Calu3 (cell line): Measurements from ENCODE around the gene TSPOAP1. TPM values are rescaled to one million over a fixed set of nuclear protein-coding genes. Genes with fewer than 3 reads are reported as not detected.

ENCODE experiments used
- BruUV-seq: library from RNA; stranded (reverse); fragments of 400-500 nt; replicated peaks from 2 replicates; lab custom pipeline; 2021; lab: Mats Ljungman, UMichigan
- CTCF ChIA-PET: fragments of 300-600 bp; sonication (Branson Sonifier 250); formaldehyde crosslinking; loops from one replicate; lab custom pipeline; 2022; ENCODE audit warnings: antibody characterized with exemption; lab: Charles Lee
- DNase-seq: peaks from one replicate; pipeline ENCODE4 v3.0.0; 2022
- H3K27ac Mint-ChIP-seq: one replicate; pipeline ENCODE4 v1.8.0; 2022; ENCODE audit warnings: mixed read lengths; ENCODE audit not compliant: unreplicated experiment
- H3K27me3 Mint-ChIP-seq: one replicate; pipeline ENCODE4 v1.8.0; 2022; ENCODE audit warnings: mixed read lengths; ENCODE audit not compliant: unreplicated experiment
- H3K36me3 Mint-ChIP-seq: one replicate; pipeline ENCODE4 v1.8.0; 2022; ENCODE audit warnings: mild to moderate bottlenecking, moderate library complexity, mixed read lengths; ENCODE audit not compliant: insufficient read depth, unreplicated experiment
- H3K4me1 Mint-ChIP-seq: one replicate; pipeline ENCODE4 v1.8.0; 2022; ENCODE audit warnings: mild to moderate bottlenecking, low read depth, mixed read lengths; ENCODE audit not compliant: unreplicated experiment
- H3K4me3 Mint-ChIP-seq: one replicate; pipeline ENCODE4 v1.8.0; 2022; ENCODE audit warnings: mild to moderate bottlenecking, low read depth, moderate library complexity, mixed read lengths; ENCODE audit not compliant: unreplicated experiment
- H3K9me3 Mint-ChIP-seq: one replicate; pipeline ENCODE4 v1.8.0; 2022; ENCODE audit warnings: low read depth, mixed read lengths; ENCODE audit not compliant: unreplicated experiment
- CTCF ChIP-seq: fragments of 200-600 bp; IDR thresholded peaks from one replicate; pipeline ENCODE4 v1.8.0; 2022; ENCODE audit warnings: antibody characterized with exemption; ENCODE audit not compliant: unreplicated experiment
- intact Hi-C: fragments of 100-400 bp; cut with micrococcal nuclease; formaldehyde crosslinking; loops from one replicate; pipeline ENCODE4 v1.10.0; 2022; ENCODE audit not compliant: unreplicated experiment
- total RNA-seq: library from RNA; stranded (reverse); gene quantifications from 2 replicates; pipeline ENCODE4 v1.2.3, GENCODE V29; 2022

Gene TSPOAP1
- total RNA-seq, 1 experiment from 2014 or later = not detected

- intact Hi-C loops = no loop called here
- no peaks in the 10 kb centered on the region for H3K4me1 Mint-ChIP-seq
- H3K27ac Mint-ChIP-seq = peak overlapping the region; percentile 33
- DNase-seq = no peak
- peaks cover 84% of the 10 kb centered on the region for H3K27me3 Mint-ChIP-seq
- H3K36me3 Mint-ChIP-seq = no peaks in the 10 kb centered on the region
- H3K9me3 Mint-ChIP-seq = no peaks in the 10 kb centered on the region
- no TSS peak for BruUV-seq
- TF ChIP-seq CTCF = no peak
- CTCF ChIA-PET = no interaction called here
- H3K4me3 Mint-ChIP-seq = no peak overlapping the region
Observed at GRCh38 chr17:58270476-58271215, 57.9 kb downstream of the TSPOAP1 start.

GRCh38 chr17:58269557-58270291, 58.9 kb downstream of the TSPOAP1 start:
- no peak overlapping the region for H3K4me3 Mint-ChIP-seq
- intact Hi-C loops = no loop called here
- no peaks in the 10 kb centered on the region for H3K4me1 Mint-ChIP-seq
- BruUV-seq = no TSS peak
- CTCF ChIA-PET = no interaction called here
- peaks cover 86% of the 10 kb centered on the region for H3K27me3 Mint-ChIP-seq
- no peaks in the 10 kb centered on the region for H3K36me3 Mint-ChIP-seq
- H3K27ac Mint-ChIP-seq = no peak overlapping the region
- DNase-seq = no peak
- H3K9me3 Mint-ChIP-seq = no peaks in the 10 kb centered on the region
- no peak for TF ChIP-seq CTCF

- no peaks in the 10 kb centered on the region for H3K4me1 Mint-ChIP-seq
- intact Hi-C loops = no loop called here
- peaks cover 86% of the 10 kb centered on the region for H3K27me3 Mint-ChIP-seq
- H3K36me3 Mint-ChIP-seq = no peaks in the 10 kb centered on the region
- no peak overlapping the region for H3K4me3 Mint-ChIP-seq
- CTCF ChIA-PET = interaction anchor here (0.7 kb wide), 1 partner anchor 104 kb away, joined by 3 read pairs; no protein-coding TSS in a partner anchor
- no peaks in the 10 kb centered on the region for H3K9me3 Mint-ChIP-seq
- BruUV-seq = no TSS peak
- no peak for DNase-seq
- H3K27ac Mint-ChIP-seq = no peak overlapping the region
- TF ChIP-seq CTCF = no peak
Observed at GRCh38 chr17:58268774-58269556, 59.6 kb downstream of the TSPOAP1 start.

GRCh38 chr17:58268326-58268725, 60.3 kb downstream of the TSPOAP1 start:
- H3K27me3 Mint-ChIP-seq = peaks cover 86% of the 10 kb centered on the region

More at GRCh38 chr17:58268326-58268725, 60.3 kb downstream of the TSPOAP1 start:
- no peak for DNase-seq
- intact Hi-C loops = no loop called here
- TF ChIP-seq CTCF = no peak
- H3K4me3 Mint-ChIP-seq = no peak overlapping the region
- BruUV-seq = no TSS peak
- no peak overlapping the region for H3K27ac Mint-ChIP-seq
- H3K4me1 Mint-ChIP-seq = no peaks in the 10 kb centered on the region
- H3K9me3 Mint-ChIP-seq = no peaks in the 10 kb centered on the region
- CTCF ChIA-PET = no interaction called here
- H3K36me3 Mint-ChIP-seq = no peaks in the 10 kb centered on the region
